Mononuclear cell (primary cell): ENCODE data around the gene ANGPTL5. TPM values are rescaled to one million over a fixed set of nuclear protein-coding genes. Genes with fewer than 3 reads are reported as not detected.
"Not testable (repeated sequence)": the region's sequence is repeated elsewhere in the genome, so short reads cannot be mapped to it uniquely, and the experiment has no call there.

Source experiments
- H3K27me3 ChIP-seq: 2 replicates; pipeline ENCODE4 v1.6.0; 2011; ENCODE audit warnings: low read length, control low read depth; ENCODE audit not compliant: insufficient read depth
- H3K4me1 ChIP-seq: 2 replicates; pipeline ENCODE4 v1.5.1; 2011; ENCODE audit warnings: mild to moderate bottlenecking, low read length, control low read depth; ENCODE audit not compliant: insufficient read depth
- H3K4me3 ChIP-seq: 2 replicates; pipeline ENCODE4 v1.5.1; 2011; ENCODE audit warnings: mild to moderate bottlenecking, low read length, moderate library complexity
- H3K9me3 ChIP-seq: 2 replicates; pipeline ENCODE4 v1.5.1; 2011; ENCODE audit warnings: low read depth, mild to moderate bottlenecking, control low read depth, low read length
- total RNA-seq: library from RNA; depleted of rRNA; stranded (reverse); fragments of >200 nt; gene quantifications from one replicate; pipeline ENCODE4 v1.2.3, GENCODE V29; 2012

ANGPTL5 gene
- total RNA-seq, 1 donor: 0.10 TPM

GRCh38 chr11:101864098-101864497, 52.2 kb downstream of the ANGPTL5 start:
- H3K4me3 ChIP-seq: no peak overlapping the region
- H3K27me3 ChIP-seq: peaks cover 2% of the 10 kb centered on the region
- peaks cover 4% of the 10 kb centered on the region for H3K9me3 ChIP-seq
- H3K4me1 ChIP-seq: no peaks in the 10 kb centered on the region

- peaks cover 4% of the 10 kb centered on the region for H3K9me3 ChIP-seq
- H3K4me1 ChIP-seq: no peaks in the 10 kb centered on the region
- no peak overlapping the region for H3K4me3 ChIP-seq
- peaks cover 2% of the 10 kb centered on the region for H3K27me3 ChIP-seq
Measured at GRCh38 chr11:101863361-101863760, 53.0 kb downstream of the ANGPTL5 start.

- H3K4me1 ChIP-seq: no peaks in the 10 kb centered on the region
- H3K27me3 ChIP-seq: peaks cover 2% of the 10 kb centered on the region
- peaks cover 4% of the 10 kb centered on the region for H3K9me3 ChIP-seq
- H3K4me3 ChIP-seq: no peak overlapping the region
Measured at GRCh38 chr11:101862391-101863233, 53.7 kb downstream of the ANGPTL5 start.

- no peaks in the 10 kb centered on the region for H3K4me1 ChIP-seq
- H3K27me3 ChIP-seq: peaks cover 2% of the 10 kb centered on the region
- H3K4me3 ChIP-seq: no peak overlapping the region
- peaks cover 4% of the 10 kb centered on the region for H3K9me3 ChIP-seq
Measured at GRCh38 chr11:101860696-101861427, 55.5 kb downstream of the ANGPTL5 start.

GRCh38 chr11:101852260-101852659, 64.1 kb downstream of the ANGPTL5 start:
- not testable (repeated sequence) for H3K27me3 ChIP-seq, H3K4me1 ChIP-seq, H3K4me3 ChIP-seq, H3K9me3 ChIP-seq

- H3K4me1 ChIP-seq: no peaks in the 10 kb centered on the region
- no peak overlapping the region for H3K4me3 ChIP-seq
- H3K9me3 ChIP-seq: no peaks in the 10 kb centered on the region
- no peaks in the 10 kb centered on the region for H3K27me3 ChIP-seq
Measured at GRCh38 chr11:101848262-101848661, 68.1 kb downstream of the ANGPTL5 start.

GRCh38 chr11:101844608-101845007, 71.7 kb downstream of the ANGPTL5 start:
- H3K27me3 ChIP-seq: no peaks in the 10 kb centered on the region

GRCh38 chr11:101840704-101841103, 75.6 kb downstream of the ANGPTL5 start:
- Histone ChIP-seq H3K9me3 (no peaks in the 10 kb centered on the region), H3K27me3 (no peaks in the 10 kb centered on the region), H3K4me1 (no peaks in the 10 kb centered on the region), H3K4me3 (no peak overlapping the region)

More at GRCh38 chr11:101844608-101845007, 71.7 kb downstream of the ANGPTL5 start:
- H3K4me3 ChIP-seq: no peak overlapping the region
- no peaks in the 10 kb centered on the region for H3K9me3 ChIP-seq
- no peaks in the 10 kb centered on the region for H3K4me1 ChIP-seq

Other genes starting within 250 kb of the ANGPTL5 start
- gene CEP126, start 1.5 kb downstream of the ANGPTL5 start, total RNA-seq: 0.63 TPM
- gene CFAP300, start 130.9 kb upstream of the ANGPTL5 start, total RNA-seq: not detected
- gene YAP1, start 193.9 kb upstream of the ANGPTL5 start, total RNA-seq: 0.10 TPM